HFFc6 (cell line): ENCODE measurements around the gene ATF7IP. TPM values are rescaled to one million over a fixed set of nuclear protein-coding genes. Genes with fewer than 3 reads are reported as not detected.

Experiments used
- DNase-seq: peaks from one replicate; pipeline ENCODE4 v3.0.0-alpha.2; 2018
- H3K27ac Mint-ChIP-seq: 2 replicates; pipeline ENCODE4 v1.8.0; 2020; ENCODE audit warnings: mild to moderate bottlenecking, mixed read lengths
- H3K27me3 Mint-ChIP-seq: 2 replicates; pipeline ENCODE4 v1.8.0; 2021; ENCODE audit warnings: mild to moderate bottlenecking, moderate library complexity, mixed read lengths; ENCODE audit not compliant: insufficient read depth
- H3K36me3 Mint-ChIP-seq: 2 replicates; pipeline ENCODE4 v1.8.0; 2021; ENCODE audit warnings: low read depth, mixed read lengths
- H3K4me1 Mint-ChIP-seq: 2 replicates; pipeline ENCODE4 v1.8.0; 2020; ENCODE audit warnings: low read depth, mixed read lengths
- H3K4me3 Mint-ChIP-seq: 2 replicates; pipeline ENCODE4 v1.8.0; 2020; ENCODE audit warnings: mild to moderate bottlenecking, moderate library complexity, mixed read lengths
- H3K9me3 Mint-ChIP-seq: 2 replicates; pipeline ENCODE4 v1.8.0; 2020; ENCODE audit warnings: mild to moderate bottlenecking, mixed read lengths
- CTCF ChIP-seq: fragments of 200-600 bp; sonication (generic); IDR thresholded peaks from 2 replicates; pipeline ENCODE4 v1.5.0; 2021; ENCODE audit warnings: antibody characterized with exemption, mild to moderate bottlenecking
- total RNA-seq, 6 experiments: library from RNA; stranded (reverse); fragmentation: NEBNext Ultra II Directional; extraction: Animal tissue kit (Norgen Biotek cat#: 25700); gene quantifications; 2 replicates in 1 of 6; 3 replicates in 5 of 6; pipeline ENCODE4 v1.2.3, GENCODE V29; 2021

Gene ATF7IP
- total RNA-seq, 6 experiments from 2014 or later, result 38.3 to 47.3 (median 41.7) TPM

GRCh38 chr12:14367040-14367661, 1.7 kb downstream of the ATF7IP start:
- Mint-ChIP-seq H3K9me3 (peaks cover 5% of the 10 kb centered on the region), H3K36me3 (peaks cover 21% of the 10 kb centered on the region), H3K27me3 (peaks cover 4% of the 10 kb centered on the region; the same call in 1 of the 2 replicates), H3K4me1 (peaks cover 51% of the 10 kb centered on the region), H3K27ac (peak overlapping the region; percentile 86), H3K4me3 (peak overlapping the region; percentile 86)
- DNase-seq, result peak; percentile 36
- TF ChIP-seq CTCF, result no peak

GRCh38 chr12:14369311-14369710, 3.8 kb downstream of the ATF7IP start:
- Mint-ChIP-seq H3K4me3 (no peak overlapping the region), H3K9me3 (peaks cover 5% of the 10 kb centered on the region), H3K27me3 (peaks cover 4% of the 10 kb centered on the region; the same call in 1 of the 2 replicates), H3K4me1 (peaks cover 70% of the 10 kb centered on the region), H3K36me3 (peaks cover 21% of the 10 kb centered on the region), H3K27ac (no peak overlapping the region)
- TF ChIP-seq CTCF, result no peak
- no peak for DNase-seq

GRCh38 chr12:14373217-14373616, 7.7 kb downstream of the ATF7IP start:
- Mint-ChIP-seq H3K27ac (peak overlapping the region; percentile 88), H3K4me1 (peaks cover 53% of the 10 kb centered on the region), H3K9me3 (peaks cover 3% of the 10 kb centered on the region; the same call in 1 of the 2 replicates), H3K27me3 (no peaks in the 10 kb centered on the region), H3K36me3 (peaks cover 17% of the 10 kb centered on the region), H3K4me3 (peak overlapping the region; percentile 54)
- peak; percentile 50 for DNase-seq
- TF ChIP-seq CTCF, result no peak

GRCh38 chr12:14379508-14379907, 14.0 kb downstream of the ATF7IP start:
- H3K27me3 Mint-ChIP-seq, result peaks cover 1% of the 10 kb centered on the region; the same call in 1 of the 2 replicates
- no peak for DNase-seq
- no peak overlapping the region for H3K4me3 Mint-ChIP-seq
- TF ChIP-seq CTCF, result no peak
- H3K9me3 Mint-ChIP-seq, result peaks cover 32% of the 10 kb centered on the region
- no peak overlapping the region for H3K27ac Mint-ChIP-seq
- H3K4me1 Mint-ChIP-seq, result peaks cover 33% of the 10 kb centered on the region
- H3K36me3 Mint-ChIP-seq, result peaks cover 40% of the 10 kb centered on the region

GRCh38 chr12:14384783-14385638, 19.5 kb downstream of the ATF7IP start:
- Mint-ChIP-seq H3K36me3 (peaks cover 26% of the 10 kb centered on the region), H3K27ac (peak overlapping the region; percentile 58), H3K27me3 (no peaks in the 10 kb centered on the region)

More at GRCh38 chr12:14384783-14385638, 19.5 kb downstream of the ATF7IP start:
- peak; percentile 87 for DNase-seq
- Mint-ChIP-seq H3K9me3 (peaks cover 12% of the 10 kb centered on the region), H3K4me1 (peaks cover 42% of the 10 kb centered on the region), H3K4me3 (peak overlapping the region; percentile 66)
- TF ChIP-seq CTCF, result no peak
